A673 (cell line): Measurements from ENCODE around the gene ZNF205. TPM values are rescaled to one million over a fixed set of nuclear protein-coding genes. Genes with fewer than 3 reads are reported as not detected.

ENCODE experiments used
- BruUV-seq: library from RNA; stranded (reverse); fragments of 400-500 nt; replicated peaks from 2 replicates; lab custom pipeline; 2021; lab: Mats Ljungman, UMichigan
- CTCF ChIA-PET: fragments of 300-600 bp; sonication (Branson Sonifier 250); formaldehyde crosslinking; loops from one replicate; lab custom pipeline; 2022; ENCODE audit warnings: antibody characterized with exemption; lab: Charles Lee
- POLR2A ChIA-PET: fragments of 300-600 bp; sonication (Branson Sonifier 250); formaldehyde crosslinking; loops from one replicate; lab custom pipeline; 2022; ENCODE audit warnings: antibody characterized with exemption; ENCODE audit not compliant: low non-redundant PET; lab: Charles Lee
- DNase-seq: peaks from one replicate; pipeline ENCODE4 v3.0.0-alpha.2; 2015; ENCODE audit warnings: low spot score
- H3K27ac ChIP-seq: fragments of 200-600 bp; sonication (generic); 2 replicates; pipeline ENCODE4 v1.5.1; 2016; ENCODE audit warnings: mixed run types, low read depth, mild to moderate bottlenecking, mixed read lengths, antibody characterized with exemption, low read length; ENCODE audit not compliant: poor library complexity, severe bottlenecking
- H3K27me3 ChIP-seq: fragments of 200-600 bp; sonication (generic); replicated peaks from 2 replicates; pipeline ENCODE4 v1.6.1; 2017; ENCODE audit warnings: mixed run types, low read depth, mild to moderate bottlenecking, mixed read lengths, antibody characterized with exemption, low read length; ENCODE audit not compliant: insufficient read depth, poor library complexity
- H3K36me3 ChIP-seq: fragments of 200-600 bp; sonication (generic); 2 replicates; pipeline ENCODE4 v1.6.1; 2016; ENCODE audit warnings: mixed run types, mild to moderate bottlenecking, mixed read lengths, antibody characterized with exemption, low read length; ENCODE audit not compliant: insufficient read depth, poor library complexity, severe bottlenecking
- H3K4me1 ChIP-seq: fragments of 200-600 bp; sonication (generic); 2 replicates; pipeline ENCODE4 v1.6.1; 2017; ENCODE audit warnings: mixed run types, mild to moderate bottlenecking, mixed read lengths, antibody characterized with exemption, low read length; ENCODE audit not compliant: insufficient read depth, poor library complexity, severe bottlenecking
- H3K4me3 ChIP-seq: fragments of 200-600 bp; sonication (generic); 2 replicates; pipeline ENCODE4 v1.5.1; 2016; ENCODE audit warnings: low read depth, mixed run types, mild to moderate bottlenecking, mixed read lengths, low read length; ENCODE audit not compliant: poor library complexity, severe bottlenecking
- H3K9me3 ChIP-seq: fragments of 200-600 bp; sonication (generic); 2 replicates; pipeline ENCODE4 v1.6.1; 2016; ENCODE audit warnings: mixed run types, low read depth, mild to moderate bottlenecking, mixed read lengths, antibody characterized with exemption, low read length; ENCODE audit not compliant: poor library complexity, severe bottlenecking
- EZH2 ChIP-seq: fragments of 200-600 bp; sonication (generic); IDR thresholded peaks from 2 replicates; pipeline ENCODE4 v1.6.1; 2017; ENCODE audit warnings: borderline replicate concordance, low read depth, mild to moderate bottlenecking, mixed read lengths, antibody characterized with exemption, low read length; ENCODE audit not compliant: poor library complexity, severe bottlenecking
- intact Hi-C: fragments of 100-400 bp; cut with micrococcal nuclease; formaldehyde crosslinking; loops from one replicate; pipeline ENCODE4 v1.10.0; 2022; ENCODE audit not compliant: unreplicated experiment
- total RNA-seq: library from RNA; stranded (reverse); gene quantifications from 2 replicates; pipeline ENCODE4 v1.2.3, GENCODE V29; 2021
- TF ChIP-seq, protein P1 (sequence below): fragments of 300-800, 200-600 bp; sonication (generic); conservative IDR thresholded peaks from 2 replicates; pipeline ENCODE4 v1.5.1; 2017; ENCODE audit warnings: low read depth, mild to moderate bottlenecking, antibody characterized with exemption, low read length, moderate library complexity, mixed read lengths

ZNF205 gene
- total RNA-seq, 1 experiment from 2014 or later, result 19.0 TPM

DNA sequence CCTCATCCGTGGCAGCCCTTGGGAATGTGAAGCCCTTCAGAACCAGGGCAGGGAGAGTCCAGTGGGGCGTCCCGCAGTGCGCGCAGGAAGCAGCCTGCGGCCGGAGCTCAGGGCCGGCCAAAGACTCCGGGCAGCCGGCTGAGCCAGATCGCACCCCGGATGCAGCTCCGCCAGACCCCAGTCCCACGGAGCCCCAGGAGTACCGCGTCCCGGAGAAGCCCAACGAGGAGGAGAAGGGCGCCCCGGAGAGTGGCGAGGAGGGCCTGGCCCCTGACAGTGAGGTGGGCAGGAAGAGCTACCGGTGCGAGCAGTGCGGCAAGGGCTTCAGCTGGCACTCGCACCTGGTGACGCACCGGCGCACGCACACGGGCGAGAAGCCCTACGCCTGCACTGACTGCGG lies 6.9 kb downstream of the ZNF205 start:
- no TSS peak for BruUV-seq
- ChIA-PET POLR2A (no interaction called here), CTCF (interaction anchor here (0.6 kb wide), 1 partner anchor 87 kb away, joined by 3 read pairs; no protein-coding TSS in a partner anchor)
- intact Hi-C loops, result no loop called here
- TF ChIP-seq, protein P1, sequence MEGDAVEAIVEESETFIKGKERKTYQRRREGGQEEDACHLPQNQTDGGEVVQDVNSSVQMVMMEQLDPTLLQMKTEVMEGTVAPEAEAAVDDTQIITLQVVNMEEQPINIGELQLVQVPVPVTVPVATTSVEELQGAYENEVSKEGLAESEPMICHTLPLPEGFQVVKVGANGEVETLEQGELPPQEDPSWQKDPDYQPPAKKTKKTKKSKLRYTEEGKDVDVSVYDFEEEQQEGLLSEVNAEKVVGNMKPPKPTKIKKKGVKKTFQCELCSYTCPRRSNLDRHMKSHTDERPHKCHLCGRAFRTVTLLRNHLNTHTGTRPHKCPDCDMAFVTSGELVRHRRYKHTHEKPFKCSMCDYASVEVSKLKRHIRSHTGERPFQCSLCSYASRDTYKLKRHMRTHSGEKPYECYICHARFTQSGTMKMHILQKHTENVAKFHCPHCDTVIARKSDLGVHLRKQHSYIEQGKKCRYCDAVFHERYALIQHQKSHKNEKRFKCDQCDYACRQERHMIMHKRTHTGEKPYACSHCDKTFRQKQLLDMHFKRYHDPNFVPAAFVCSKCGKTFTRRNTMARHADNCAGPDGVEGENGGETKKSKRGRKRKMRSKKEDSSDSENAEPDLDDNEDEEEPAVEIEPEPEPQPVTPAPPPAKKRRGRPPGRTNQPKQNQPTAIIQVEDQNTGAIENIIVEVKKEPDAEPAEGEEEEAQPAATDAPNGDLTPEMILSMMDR, result no peak
- no peak for TF ChIP-seq EZH2
- Histone ChIP-seq H3K36me3 (peaks cover 8% of the 10 kb centered on the region), H3K4me1 (peaks cover under 1% of the 10 kb centered on the region), H3K9me3 (no peaks in the 10 kb centered on the region), H3K27ac (no peak overlapping the region), H3K27me3 (no peaks in the 10 kb centered on the region), H3K4me3 (no peak overlapping the region)
- no peak for DNase-seq

DNA sequence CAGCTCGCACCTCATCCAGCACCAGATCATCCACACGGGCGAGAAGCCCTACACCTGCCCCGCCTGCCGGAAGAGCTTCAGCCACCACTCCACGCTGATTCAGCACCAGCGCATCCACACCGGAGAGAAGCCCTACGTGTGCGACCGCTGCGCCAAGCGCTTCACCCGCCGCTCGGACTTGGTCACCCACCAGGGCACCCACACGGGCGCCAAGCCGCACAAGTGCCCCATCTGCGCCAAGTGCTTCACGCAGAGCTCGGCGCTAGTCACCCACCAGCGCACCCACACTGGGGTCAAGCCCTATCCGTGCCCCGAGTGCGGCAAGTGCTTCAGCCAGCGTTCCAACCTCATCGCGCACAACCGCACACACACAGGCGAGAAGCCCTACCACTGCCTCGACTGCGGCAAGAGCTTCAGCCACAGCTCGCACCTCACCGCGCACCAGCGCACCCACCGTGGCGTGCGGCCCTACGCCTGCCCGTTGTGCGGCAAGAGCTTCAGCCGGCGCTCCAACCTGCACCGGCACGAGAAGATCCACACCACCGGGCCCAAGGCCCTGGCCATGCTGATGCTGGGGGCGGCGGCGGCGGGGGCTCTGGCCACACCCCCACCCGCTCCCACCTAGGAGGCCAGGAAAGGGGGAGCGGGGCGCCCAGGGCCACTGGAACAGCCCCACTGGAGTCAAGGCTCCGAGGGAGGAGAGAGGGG lies 7.5 kb downstream of the ZNF205 start:
- Histone ChIP-seq H3K4me3 (no peak overlapping the region), H3K4me1 (no peaks in the 10 kb centered on the region), H3K27me3 (no peaks in the 10 kb centered on the region), H3K36me3 (peaks cover 8% of the 10 kb centered on the region), H3K9me3 (no peaks in the 10 kb centered on the region), H3K27ac (no peak overlapping the region)
- TF ChIP-seq, protein P1, result no peak
- no peak for TF ChIP-seq EZH2
- intact Hi-C loops, result no loop called here
- BruUV-seq, result no TSS peak
- CTCF ChIA-PET, result interaction anchor here (0.5 kb wide), 1 partner anchor 91 kb away, joined by 5 read pairs; no protein-coding TSS in a partner anchor
- DNase-seq, result no peak
- POLR2A ChIA-PET, result no interaction called here

- H3K27ac ChIP-seq, result no peak overlapping the region
- H3K36me3 ChIP-seq, result peaks cover 6% of the 10 kb centered on the region
- POLR2A ChIA-PET, result no interaction called here
- TF ChIP-seq, protein P1, result no peak
- TF ChIP-seq EZH2, result no peak
- no peaks in the 10 kb centered on the region for H3K27me3 ChIP-seq
- H3K4me3 ChIP-seq, result no peak overlapping the region
- H3K9me3 ChIP-seq, result no peaks in the 10 kb centered on the region
- no peak for DNase-seq
- CTCF ChIA-PET, result interaction anchor here (0.5 kb wide), 1 partner anchor 92 kb away, joined by 5 read pairs; no protein-coding TSS in a partner anchor
- intact Hi-C loops, result no loop called here
- BruUV-seq, result no TSS peak
- no peaks in the 10 kb centered on the region for H3K4me1 ChIP-seq
Measured at GRCh38 chr16:3120435-3120834, 8.0 kb downstream of the ZNF205 start.
